Measurements from ENCODE around the gene DIP2C.

GRCh38 chr10:536935-537334 lies 152.5 kb downstream of the DIP2C start:
- no peak for TF ChIP-seq CTCF (IDR thresholded peaks at IDR 0.05)
- TF ChIP-seq EZH2 (IDR thresholded peaks at IDR 0.05) = no peak

All from neural progenitor cell (in vitro differentiated cells).